ENCODE data around the gene LIMD2.
"Not testable (repeated sequence)": the region's sequence is repeated elsewhere in the genome, so short reads cannot be mapped to it uniquely, and the experiment has no call there.

Gene LIMD2

DNA sequence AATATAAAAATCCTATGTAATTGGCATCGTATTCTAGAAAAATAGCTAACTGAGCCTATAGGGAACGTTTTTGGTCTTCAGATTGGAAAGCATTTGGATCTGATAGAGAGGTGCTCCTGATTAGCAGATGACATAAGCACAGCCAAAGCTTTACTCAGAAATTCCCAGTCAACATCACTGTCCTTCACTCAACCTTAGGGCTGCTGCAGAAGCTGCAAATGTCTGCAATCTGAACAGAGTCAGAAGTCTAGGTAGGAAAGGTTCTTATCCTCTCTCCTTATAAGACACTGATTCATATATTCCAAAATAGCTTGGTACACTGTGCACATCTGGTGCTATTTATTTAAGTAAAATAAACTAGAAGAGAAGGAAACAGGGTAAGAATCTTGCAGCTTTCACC, 22.5 kb upstream of the LIMD2 start:
- DNase-seq, result no peak
- Histone ChIP-seq H3K4me1 (peaks cover 13% of the 10 kb centered on the region), H3K9me3 (no peaks in the 10 kb centered on the region), H3K36me3 (peaks cover 9% of the 10 kb centered on the region), H3K4me3 (ENCODE audit: low read depth, low read length) (no peak overlapping the region), H3K27me3 (no peaks in the 10 kb centered on the region)
- TF ChIP-seq CTCF (IDR thresholded peaks at IDR 0.05; ENCODE audit: low read depth, low read length), result no peak

DNA sequence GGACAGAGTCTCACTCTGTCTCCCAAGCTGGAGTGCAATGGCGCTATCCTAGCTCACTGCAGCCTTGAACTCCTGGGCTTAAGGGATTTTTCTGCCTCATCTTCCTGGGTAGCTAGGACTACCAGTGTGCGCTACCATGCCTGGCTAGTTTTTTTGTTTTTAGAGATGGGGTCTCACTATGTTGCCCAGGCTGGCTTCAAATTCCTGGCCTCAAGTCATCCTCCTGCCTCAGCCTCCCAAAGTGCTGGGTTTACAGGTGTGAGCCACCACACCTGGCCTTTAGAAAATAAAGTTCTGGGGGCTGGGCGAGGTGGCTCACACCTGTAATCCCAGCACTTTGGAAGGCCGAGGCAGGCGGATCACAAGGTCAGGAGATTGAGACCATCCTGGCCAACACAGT, 20.3 kb upstream of the LIMD2 start:
- not testable (repeated sequence) for H3K27me3 ChIP-seq; DNase-seq; H3K9me3 ChIP-seq; H3K4me3 ChIP-seq (ENCODE audit: low read depth, low read length); H3K36me3 ChIP-seq
- peaks cover 13% of the 10 kb centered on the region for H3K4me1 ChIP-seq

DNA sequence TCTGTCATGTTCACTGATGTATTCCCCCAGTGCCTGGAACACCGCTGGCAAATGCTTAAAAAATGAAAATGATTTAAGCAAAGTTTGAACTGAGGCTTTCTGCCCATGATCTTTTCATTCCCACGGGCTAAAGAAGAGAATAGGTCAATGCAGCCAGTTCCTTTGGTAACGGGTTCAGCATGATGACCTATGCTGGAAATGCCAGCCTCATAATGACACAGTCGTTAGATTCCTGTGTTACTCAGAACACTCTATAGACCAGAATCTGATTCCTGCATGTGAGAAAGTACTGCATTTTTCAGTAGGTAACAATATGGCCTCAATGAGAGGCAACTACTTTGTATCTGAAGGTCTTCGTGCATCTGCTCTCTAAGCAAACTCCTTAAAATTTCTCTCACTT, 19.1 kb upstream of the LIMD2 start:
- no peak for DNase-seq
- no peaks in the 10 kb centered on the region; the same call in 1 of the 2 replicates for H3K36me3 ChIP-seq
- H3K4me1 ChIP-seq, result peaks cover 13% of the 10 kb centered on the region
- no peak for TF ChIP-seq CTCF (IDR thresholded peaks at IDR 0.05; ENCODE audit: low read depth, low read length)
- no peaks in the 10 kb centered on the region for H3K9me3 ChIP-seq
- H3K27me3 ChIP-seq, result no peaks in the 10 kb centered on the region
- no peak overlapping the region for H3K4me3 ChIP-seq (ENCODE audit: low read depth, low read length)

- Histone ChIP-seq H3K36me3 (no peaks in the 10 kb centered on the region; the same call in 1 of the 2 replicates), H3K27me3 (no peaks in the 10 kb centered on the region), H3K9me3 (no peaks in the 10 kb centered on the region), H3K4me3 (ENCODE audit: low read depth, low read length) (no peak overlapping the region), H3K4me1 (no peaks in the 10 kb centered on the region)
- no peak for TF ChIP-seq CTCF (IDR thresholded peaks at IDR 0.05; ENCODE audit: low read depth, low read length)
- DNase-seq, result no peak
These were observed 16.5 kb upstream of the LIMD2 start for GRCh38 chr17:63716426-63716825.

- no peaks in the 10 kb centered on the region for H3K27me3 ChIP-seq
These were observed 14.8 kb upstream of the LIMD2 start for GRCh38 chr17:63714550-63715277.

GRCh38 chr17:63709110-63709509, 9.2 kb upstream of the LIMD2 start:
- no peak for DNase-seq
- no peak for TF ChIP-seq CTCF (IDR thresholded peaks at IDR 0.05; ENCODE audit: low read depth, low read length)
- Histone ChIP-seq H3K27me3 (no peaks in the 10 kb centered on the region), H3K4me3 (ENCODE audit: low read depth, low read length) (no peak overlapping the region), H3K36me3 (peaks cover 22% of the 10 kb centered on the region), H3K4me1 (no peaks in the 10 kb centered on the region), H3K9me3 (no peaks in the 10 kb centered on the region)

More at GRCh38 chr17:63714550-63715277, 14.8 kb upstream of the LIMD2 start:
- H3K4me1 ChIP-seq, result no peaks in the 10 kb centered on the region
- DNase-seq, result no peak
- no peak overlapping the region for H3K4me3 ChIP-seq (ENCODE audit: low read depth, low read length)
- TF ChIP-seq CTCF (IDR thresholded peaks at IDR 0.05; ENCODE audit: low read depth, low read length), result 0 out of 2 replicates have a peak, but pooled peaks have one; percentile 2
- H3K9me3 ChIP-seq, result no peaks in the 10 kb centered on the region
- H3K36me3 ChIP-seq, result peaks cover 6% of the 10 kb centered on the region
